ENCODE measurements around the gene RNF187.

The RNF187 gene

GRCh38 chr1:228472655-228473054 lies 14.5 kb upstream of the RNF187 start:
- no peak overlapping the region for H3K27ac ChIP-seq (ENCODE audit: low read length)
- no peaks in the 10 kb centered on the region for H3K4me1 ChIP-seq (ENCODE audit: control insufficient read depth in 1 of 2, insufficient read depth in 2 of 2, low read length in 2 of 2)
- H3K9me3 ChIP-seq (ENCODE audit: control insufficient read depth in 1 of 2, low read length in 2 of 2), result no peaks in the 10 kb centered on the region
- H3K27me3 ChIP-seq (ENCODE audit: low read depth, low read length), result peaks cover 29% of the 10 kb centered on the region
- no peak overlapping the region for H3K4me3 ChIP-seq (ENCODE audit: low read depth in 1 of 2, low read length in 2 of 2)
- H3K36me3 ChIP-seq (ENCODE audit: control insufficient read depth in 1 of 2, insufficient read depth in 2 of 2, low read length in 2 of 2), result no peaks in the 10 kb centered on the region

- H3K4me1 ChIP-seq (ENCODE audit: control insufficient read depth in 1 of 2, insufficient read depth in 2 of 2, low read length in 2 of 2), result no peaks in the 10 kb centered on the region
- H3K27ac ChIP-seq (ENCODE audit: low read length), result no peak overlapping the region
- no peaks in the 10 kb centered on the region for H3K36me3 ChIP-seq (ENCODE audit: control insufficient read depth in 1 of 2, insufficient read depth in 2 of 2, low read length in 2 of 2)
- H3K9me3 ChIP-seq (ENCODE audit: control insufficient read depth in 1 of 2, low read length in 2 of 2), result no peaks in the 10 kb centered on the region
- peaks cover 11% of the 10 kb centered on the region for H3K27me3 ChIP-seq (ENCODE audit: low read depth, low read length)
- H3K4me3 ChIP-seq (ENCODE audit: low read depth in 1 of 2, low read length in 2 of 2), result no peak overlapping the region
Observed at GRCh38 chr1:228474507-228474906, 12.7 kb upstream of the RNF187 start.

GRCh38 chr1:228475812-228476211 lies 11.4 kb upstream of the RNF187 start:
- Histone ChIP-seq H3K36me3 (ENCODE audit: control insufficient read depth in 1 of 2, insufficient read depth in 2 of 2, low read length in 2 of 2) (no peaks in the 10 kb centered on the region), H3K27me3 (ENCODE audit: low read depth, low read length) (peaks cover 7% of the 10 kb centered on the region), H3K9me3 (ENCODE audit: control insufficient read depth in 1 of 2, low read length in 2 of 2) (no peaks in the 10 kb centered on the region), H3K27ac (ENCODE audit: low read length) (no peak overlapping the region), H3K4me3 (ENCODE audit: low read depth in 1 of 2, low read length in 2 of 2) (no peak overlapping the region), H3K4me1 (ENCODE audit: control insufficient read depth in 1 of 2, insufficient read depth in 2 of 2, low read length in 2 of 2) (no peaks in the 10 kb centered on the region)

GRCh38 chr1:228477263-228477662 lies 9.9 kb upstream of the RNF187 start:
- Histone ChIP-seq H3K27ac (ENCODE audit: low read length) (no peak overlapping the region), H3K4me3 (ENCODE audit: low read depth in 1 of 2, low read length in 2 of 2) (no peak overlapping the region), H3K9me3 (ENCODE audit: control insufficient read depth in 1 of 2, low read length in 2 of 2) (no peaks in the 10 kb centered on the region), H3K4me1 (ENCODE audit: control insufficient read depth in 1 of 2, insufficient read depth in 2 of 2, low read length in 2 of 2) (no peaks in the 10 kb centered on the region), H3K27me3 (ENCODE audit: low read depth, low read length) (no peaks in the 10 kb centered on the region), H3K36me3 (ENCODE audit: control insufficient read depth in 1 of 2, insufficient read depth in 2 of 2, low read length in 2 of 2) (no peaks in the 10 kb centered on the region)

- Histone ChIP-seq H3K27ac (ENCODE audit: low read length) (no peak overlapping the region), H3K36me3 (ENCODE audit: control insufficient read depth in 1 of 2, insufficient read depth in 2 of 2, low read length in 2 of 2) (no peaks in the 10 kb centered on the region), H3K27me3 (ENCODE audit: low read depth, low read length) (no peaks in the 10 kb centered on the region), H3K9me3 (ENCODE audit: control insufficient read depth in 1 of 2, low read length in 2 of 2) (no peaks in the 10 kb centered on the region), H3K4me1 (ENCODE audit: control insufficient read depth in 1 of 2, insufficient read depth in 2 of 2, low read length in 2 of 2) (no peaks in the 10 kb centered on the region), H3K4me3 (ENCODE audit: low read depth in 1 of 2, low read length in 2 of 2) (no peak overlapping the region)
Observed at GRCh38 chr1:228478326-228478725, 8.9 kb upstream of the RNF187 start.

GRCh38 chr1:228478912-228479711 lies 8.1 kb upstream of the RNF187 start:
- Histone ChIP-seq H3K27me3 (ENCODE audit: low read depth, low read length) (no peaks in the 10 kb centered on the region), H3K36me3 (ENCODE audit: control insufficient read depth in 1 of 2, insufficient read depth in 2 of 2, low read length in 2 of 2) (no peaks in the 10 kb centered on the region), H3K27ac (ENCODE audit: low read length) (no peak overlapping the region)

GRCh38 chr1:228483789-228484188 lies 3.4 kb upstream of the RNF187 start:
- no peaks in the 10 kb centered on the region for H3K27me3 ChIP-seq (ENCODE audit: low read depth, low read length)
- peaks cover 0 to 6% of the 10 kb centered on the region in 2 donors for H3K36me3 ChIP-seq (ENCODE audit: control insufficient read depth in 1 of 2, insufficient read depth in 2 of 2, low read length in 2 of 2)
- H3K9me3 ChIP-seq (ENCODE audit: control insufficient read depth in 1 of 2, low read length in 2 of 2), result no peaks in the 10 kb centered on the region
- H3K4me3 ChIP-seq (ENCODE audit: low read depth in 1 of 2, low read length in 2 of 2), result no peak overlapping the region
- H3K27ac ChIP-seq (ENCODE audit: low read length), result no peak overlapping the region
- H3K4me1 ChIP-seq (ENCODE audit: control insufficient read depth in 1 of 2, insufficient read depth in 2 of 2, low read length in 2 of 2), result peaks cover 5 to 21% of the 10 kb centered on the region in 2 donors

More at GRCh38 chr1:228478912-228479711, 8.1 kb upstream of the RNF187 start:
- Histone ChIP-seq H3K4me1 (ENCODE audit: control insufficient read depth in 1 of 2, insufficient read depth in 2 of 2, low read length in 2 of 2) (no peaks in the 10 kb centered on the region), H3K4me3 (ENCODE audit: low read depth in 1 of 2, low read length in 2 of 2) (no peak overlapping the region), H3K9me3 (ENCODE audit: control insufficient read depth in 1 of 2, low read length in 2 of 2) (no peaks in the 10 kb centered on the region)

GRCh38 chr1:228486596-228487335 lies 416 bp upstream of the RNF187 start:
- Histone ChIP-seq H3K4me1 (ENCODE audit: control insufficient read depth in 1 of 2, insufficient read depth in 2 of 2, low read length in 2 of 2) (peaks cover 5 to 39% of the 10 kb centered on the region in 2 donors), H3K27ac (ENCODE audit: low read length) (peak overlapping the region; percentile 98)

GRCh38 chr1:228488125-228488817 lies 1.1 kb downstream of the RNF187 start:
- peaks cover 5 to 39% of the 10 kb centered on the region in 2 donors for H3K4me1 ChIP-seq (ENCODE audit: control insufficient read depth in 1 of 2, insufficient read depth in 2 of 2, low read length in 2 of 2)
- H3K4me3 ChIP-seq (ENCODE audit: low read depth in 1 of 2, low read length in 2 of 2), result peak overlapping the region; percentile 63 to 99
- peaks cover 3 to 27% of the 10 kb centered on the region in 2 donors for H3K36me3 ChIP-seq (ENCODE audit: control insufficient read depth in 1 of 2, insufficient read depth in 2 of 2, low read length in 2 of 2)
- no peaks in the 10 kb centered on the region for H3K9me3 ChIP-seq (ENCODE audit: control insufficient read depth in 1 of 2, low read length in 2 of 2)
- H3K27me3 ChIP-seq (ENCODE audit: low read depth, low read length), result no peaks in the 10 kb centered on the region
- H3K27ac ChIP-seq (ENCODE audit: low read length), result no peak overlapping the region

More at GRCh38 chr1:228486596-228487335, 416 bp upstream of the RNF187 start:
- peak overlapping the region; percentile 93 to 99 for H3K4me3 ChIP-seq (ENCODE audit: low read depth in 1 of 2, low read length in 2 of 2)
- peaks cover 0 to 21% of the 10 kb centered on the region in 2 donors for H3K36me3 ChIP-seq (ENCODE audit: control insufficient read depth in 1 of 2, insufficient read depth in 2 of 2, low read length in 2 of 2)
- H3K9me3 ChIP-seq (ENCODE audit: control insufficient read depth in 1 of 2, low read length in 2 of 2), result no peaks in the 10 kb centered on the region
- no peaks in the 10 kb centered on the region for H3K27me3 ChIP-seq (ENCODE audit: low read depth, low read length)

GRCh38 chr1:228488818-228489674 lies 1.9 kb downstream of the RNF187 start:
- H3K4me1 ChIP-seq (ENCODE audit: control insufficient read depth in 1 of 2, insufficient read depth in 2 of 2, low read length in 2 of 2), result peaks cover 5 to 39% of the 10 kb centered on the region in 2 donors
- H3K9me3 ChIP-seq (ENCODE audit: control insufficient read depth in 1 of 2, low read length in 2 of 2), result no peaks in the 10 kb centered on the region
- peak overlapping the region; percentile 63 to 99 for H3K4me3 ChIP-seq (ENCODE audit: low read depth in 1 of 2, low read length in 2 of 2)
- peaks cover 5 to 35% of the 10 kb centered on the region in 2 donors for H3K36me3 ChIP-seq (ENCODE audit: control insufficient read depth in 1 of 2, insufficient read depth in 2 of 2, low read length in 2 of 2)
- H3K27me3 ChIP-seq (ENCODE audit: low read depth, low read length), result no peaks in the 10 kb centered on the region
- H3K27ac ChIP-seq (ENCODE audit: low read length), result no peak overlapping the region

Measured in muscle layer of duodenum (tissue), 2 donors.